ENCODE results near the gene BORCS5. TPM values are rescaled to one million over a fixed set of nuclear protein-coding genes. Genes with fewer than 3 reads are reported as not detected.

The BORCS5 gene
- total and polyA plus RNA-seq, 2 of the 4 experiments (the other 2 are of a cell fraction): 14.4 to 18.3 TPM

GRCh38 chr12:12427568-12427967, 70.7 kb downstream of the BORCS5 start:
- in situ Hi-C loops (cut with MboI; ENCODE audit: low sequenced_read_pairs) (no loop called here), intact Hi-C loops (cut with micrococcal nuclease) (no loop called here), dilution Hi-C loops (cut with HindIII; ENCODE audit: low sequenced_read_pairs, unreplicated experiment) (no loop called here)
- no peak overlapping the region for H2AK9ac ChIP-seq (replicated peaks; ENCODE audit: low read depth, low read length, poor library complexity)
- no peaks in the 10 kb centered on the region for H3K27me3 ChIP-seq (ENCODE audit: control insufficient read depth, insufficient read depth, low read length)
- H3K56ac ChIP-seq (ENCODE audit: extremely low read depth, insufficient read depth, low read length): no peak overlapping the region
- BruUV-seq (replicated peaks): no TSS peak
- WGBS, 2 experiments (ENCODE audit: extremely low coverage in 2 of 2, insufficient read length in 1 of 2): 100% methylated on average over 3 of the region's 4 CpGs; no CpG with 5 or more reads in 1 of the 2 experiments
- no peak overlapping the region for H3K9ac ChIP-seq (ENCODE audit: low read depth, low read length)
- H2BK20ac ChIP-seq (ENCODE audit: low read depth, low read length): no peak overlapping the region
- peaks cover 20% of the 10 kb centered on the region for H3K4me1 ChIP-seq (ENCODE audit: control insufficient read depth, insufficient read depth, low read length)
- H2BK5ac ChIP-seq (ENCODE audit: low read depth, low read length, poor library complexity, severe bottlenecking): no peak overlapping the region
- H3K79me1 ChIP-seq (ENCODE audit: low read depth in 1 of 2, low read length in 2 of 2): peaks cover 4 to 17% of the 10 kb centered on the region in 2 experiments; a peak in 1 of 4 replicates
- ChIA-PET CTCF (no interaction called here), POLR2A (ENCODE audit: unreplicated experiment) (no interaction called here)
- peaks cover 4% of the 10 kb centered on the region for H3K9me3 ChIP-seq (ENCODE audit: control insufficient read depth, insufficient read depth, low read length)
- H4K20me1 ChIP-seq (ENCODE audit: insufficient read depth, low read length): no peaks in the 10 kb centered on the region
- no peak overlapping the region for H3K4ac ChIP-seq (ENCODE audit: low read depth, low read length)
- no peak overlapping the region for H4K91ac ChIP-seq (ENCODE audit: insufficient read depth, low read depth, low read length)
- ATAC-seq (ENCODE audit: low read depth): no peak
- H4K5ac ChIP-seq (ENCODE audit: low read depth, low read length): no peak overlapping the region
- no peak overlapping the region; the same call in 1 of the 2 replicates for H2AK5ac ChIP-seq (ENCODE audit: low read depth, low read length)
- H3K9me1 ChIP-seq (ENCODE audit: insufficient read depth, low read length): peaks cover 4% of the 10 kb centered on the region; the same call in 1 of the 2 replicates
- TF ChIP-seq CHD1 (IDR thresholded peaks at IDR 0.05; ENCODE audit: low read depth, low read length): no peak
- TF ChIP-seq MAFK (IDR thresholded peaks at IDR 0.05; ENCODE audit: low read depth, low read length): no peak
- no peak for TF ChIP-seq CEBPB (IDR thresholded peaks at IDR 0.05; ENCODE audit: low read depth, low read length)
- TF ChIP-seq NFE2L2 (IDR thresholded peaks at IDR 0.05; ENCODE audit: low read depth, low read length): no peak
- no peak overlapping the region for H2AFZ ChIP-seq (replicated peaks; ENCODE audit: low read length, poor library complexity)
- H2BK120ac ChIP-seq (ENCODE audit: low read depth, low read length): no peak overlapping the region
- no peak overlapping the region for H3K27ac ChIP-seq (ENCODE audit: insufficient read depth, low read length)
- H3K14ac ChIP-seq (replicated peaks; ENCODE audit: low read depth, low read length): no peak overlapping the region
- H2BK15ac ChIP-seq (ENCODE audit: low read depth, low read length): no peak overlapping the region
- no peak overlapping the region for H3K23ac ChIP-seq (ENCODE audit: low read depth, low read length)
- H3K4me3 ChIP-seq (ENCODE audit: insufficient read depth, low read depth, low read length): no peak overlapping the region
- DNase-seq: no peak
- H3K18ac ChIP-seq (ENCODE audit: low read depth, low read length): no peak overlapping the region
- H4K8ac ChIP-seq (ENCODE audit: low read depth in 2 of 2, low read length in 2 of 2): no peak overlapping the region
- no peaks in the 10 kb centered on the region for H3K36me3 ChIP-seq (ENCODE audit: control insufficient read depth, insufficient read depth, low read length)
- no peak overlapping the region for H3K4me2 ChIP-seq (ENCODE audit: low read depth, low read length)

Data from IMR-90 (cell line).